OCI-LY1 (cell line): ENCODE measurements around the gene IGFN1.

Source experiments
- CTCF ChIP-seq: fragments of 200-600 bp; sonication (generic), shearing (Covaris generic); IDR thresholded peaks from 2 replicates; pipeline ENCODE4 v1.5.1; 2017; ENCODE audit warnings: mild to moderate bottlenecking, antibody characterized with exemption, low read length, moderate library complexity, mixed read lengths
- EZH2 ChIP-seq: fragments of 200-600 bp; sonication (generic), shearing (Covaris generic); IDR thresholded peaks from 2 replicates; pipeline ENCODE4 v1.8.0; 2017; ENCODE audit warnings: borderline replicate concordance, mixed run types, mild to moderate bottlenecking, antibody characterized with exemption, low read length, moderate library complexity, mixed read lengths

- no peak for TF ChIP-seq CTCF
- TF ChIP-seq EZH2: no peak
Measured at GRCh38 chr1:201185123-201185453, 5.5 kb upstream of the IGFN1 start.
